ENCODE data around the gene MRPL22.
"Not testable (repeated sequence)": the region's sequence is repeated elsewhere in the genome, so short reads cannot be mapped to it uniquely, and the experiment has no call there.

The MRPL22 gene

DNA sequence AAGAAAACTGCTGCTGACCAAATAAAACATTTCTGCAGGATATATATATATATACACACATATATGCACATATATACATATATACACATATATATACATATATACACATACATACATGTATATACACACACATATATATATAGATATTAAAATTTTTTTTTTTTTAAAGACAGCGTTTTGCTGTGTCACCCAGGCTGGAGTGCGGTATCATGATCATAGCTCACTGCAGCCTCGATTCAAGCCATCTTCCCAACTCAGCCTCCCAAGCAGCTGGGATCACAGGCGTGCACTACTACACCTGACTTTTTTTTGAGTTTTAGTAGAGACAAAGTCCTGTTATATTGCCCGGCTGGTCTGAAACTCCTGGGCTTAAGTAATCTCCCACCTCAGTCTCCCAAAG is 2.7 kb downstream of the MRPL22 start:
- DNase-seq = no peak

DNA sequence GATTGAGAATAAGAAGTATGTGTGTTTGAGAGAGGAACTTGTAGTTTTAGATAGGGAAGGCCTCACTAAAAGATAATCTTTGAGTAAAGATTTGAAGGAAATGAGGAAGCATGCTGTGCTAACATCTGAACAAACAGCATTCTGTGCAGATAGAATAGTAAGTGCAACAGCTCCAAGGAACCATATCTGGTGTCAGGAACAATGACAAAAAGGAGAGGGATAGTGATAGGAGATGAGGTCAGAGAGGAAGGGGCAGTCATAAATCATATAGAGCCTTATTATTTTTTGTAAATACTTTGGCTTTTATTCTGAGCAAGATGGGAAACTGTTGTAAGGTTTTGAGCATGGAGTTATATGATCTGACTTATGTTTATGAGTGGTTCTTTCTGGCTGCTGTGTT is 3.8 kb downstream of the MRPL22 start:
- DNase-seq = peak in 1 of 4 experiments; percentile 22

DNA sequence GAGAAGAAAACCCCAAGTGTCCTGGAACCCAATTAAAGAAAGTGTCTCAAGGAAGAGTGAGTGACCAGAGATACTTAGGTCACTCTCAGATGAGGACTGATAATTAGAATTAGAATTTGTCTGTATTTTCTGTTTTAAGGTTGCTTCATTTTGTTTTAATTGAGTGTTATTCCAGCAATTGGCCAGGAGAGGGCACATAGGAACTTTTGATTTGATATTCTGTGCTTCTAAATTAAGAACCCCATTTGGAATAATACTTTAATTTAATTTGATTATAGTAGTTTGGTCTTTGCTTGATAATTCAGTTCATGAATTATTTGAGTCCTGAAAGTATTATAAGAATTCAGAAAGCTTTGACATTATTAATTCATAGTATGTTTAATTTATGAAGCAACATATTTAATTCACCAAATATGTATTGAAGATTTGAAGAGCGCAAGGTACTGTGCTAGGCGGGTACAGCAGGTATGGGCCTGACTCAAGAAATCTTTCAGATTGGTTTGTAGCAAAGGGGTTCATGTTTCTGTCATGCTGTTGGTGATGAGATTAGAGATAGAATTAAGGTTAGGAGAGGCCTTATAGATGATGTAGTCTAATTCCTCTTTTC is 4.9 kb downstream of the MRPL22 start:
- DNase-seq = peak in 3 of 4 experiments; percentile 10 to 45 (median 21)

DNA sequence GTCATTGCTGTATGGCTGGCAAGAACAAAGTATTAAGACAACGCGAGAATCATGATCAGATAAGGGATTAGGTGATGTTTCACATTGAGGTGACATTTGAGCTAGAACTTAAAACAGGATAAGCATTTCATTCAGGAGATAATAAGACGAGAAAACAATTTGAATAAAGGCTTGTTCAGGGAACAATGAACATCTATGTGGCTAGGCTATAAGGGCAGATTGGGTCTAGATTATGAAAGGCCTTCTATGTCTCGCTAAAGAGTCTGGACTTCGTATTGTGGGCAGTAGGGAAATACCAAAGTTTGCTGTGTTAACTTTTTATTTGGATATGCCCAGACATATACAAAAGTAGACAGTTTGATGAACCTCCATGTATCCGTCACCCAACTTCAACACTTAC is 6.9 kb downstream of the MRPL22 start:
- no peak for DNase-seq

DNA sequence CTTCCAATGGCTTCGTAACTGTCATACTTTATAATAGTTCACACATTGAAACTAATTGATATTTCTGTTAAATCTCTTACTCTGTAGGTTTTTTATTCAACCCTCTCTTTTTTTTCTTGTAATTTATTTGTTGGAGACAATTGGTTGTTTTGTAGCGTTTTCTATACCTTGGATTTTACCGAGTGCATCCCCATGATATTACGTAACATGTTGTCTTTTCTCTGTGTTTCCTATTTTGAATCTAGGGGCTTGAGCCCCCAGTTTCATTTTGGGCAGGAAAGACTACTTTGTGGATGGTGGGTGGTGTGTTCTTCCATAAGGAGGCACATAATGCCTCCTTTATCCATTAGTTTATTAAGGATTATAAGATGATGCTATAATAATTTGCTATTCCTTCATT is 7.4 kb downstream of the MRPL22 start:
- no peak for DNase-seq

DNA sequence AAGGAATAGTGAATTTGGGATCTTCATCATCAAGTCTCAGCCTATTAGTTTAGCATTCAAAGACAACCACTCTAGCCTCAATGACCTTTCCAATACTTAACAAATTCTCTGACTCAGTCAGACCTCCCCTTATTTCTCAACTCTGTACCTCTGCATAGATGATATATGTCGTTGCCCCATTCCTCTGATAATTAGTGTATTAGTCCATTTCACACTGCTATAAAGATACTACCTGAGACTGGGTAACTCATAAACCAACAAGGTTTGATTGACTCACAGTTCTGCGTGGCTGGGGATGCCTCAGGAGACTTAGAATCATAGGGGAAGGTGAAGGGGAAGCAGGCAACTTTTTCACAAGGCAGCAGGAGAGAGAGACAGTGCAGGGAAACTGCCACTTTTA is 8.9 kb downstream of the MRPL22 start:
- DNase-seq = no peak

DNA sequence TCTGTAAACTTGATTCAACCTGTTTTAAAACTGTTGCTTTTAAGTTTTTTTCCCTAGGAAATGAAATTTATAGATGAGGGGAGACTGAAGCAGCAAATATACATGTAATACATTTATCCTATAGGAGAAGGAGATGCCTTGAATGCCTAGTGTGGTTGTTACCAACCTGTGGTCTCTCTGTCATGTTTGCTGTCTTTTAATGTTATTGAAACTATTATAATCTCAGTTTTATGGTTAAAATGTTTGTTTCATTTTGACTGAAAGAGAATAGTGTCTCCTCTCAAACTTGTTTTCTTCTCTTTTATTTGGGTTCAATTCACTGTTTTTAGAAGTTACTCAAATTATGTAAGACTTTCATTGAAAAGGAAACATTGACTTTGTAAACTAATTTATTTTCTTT is 15.8 kb downstream of the MRPL22 start:
- DNase-seq = no peak

DNA sequence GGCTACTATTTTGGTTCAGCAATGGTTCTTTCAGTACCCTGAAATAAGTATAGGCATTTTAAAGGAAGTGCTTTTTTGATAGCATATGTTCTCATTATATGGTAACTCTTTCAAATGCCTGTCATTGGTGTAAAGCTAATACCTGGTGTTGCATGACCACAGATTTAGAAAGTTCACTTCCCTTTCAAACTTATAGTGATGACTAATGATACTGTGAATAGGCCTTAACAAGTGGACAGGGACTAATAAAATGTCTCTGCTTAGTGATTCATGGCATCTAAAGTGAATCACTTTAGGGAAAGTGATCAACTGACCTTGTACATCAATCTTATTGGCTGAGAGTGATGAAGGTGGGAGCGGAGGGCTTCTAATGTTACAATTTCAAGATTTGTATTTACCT is 21.6 kb downstream of the MRPL22 start:
- peak in 1 of 4 experiments; percentile 13 for DNase-seq

DNA sequence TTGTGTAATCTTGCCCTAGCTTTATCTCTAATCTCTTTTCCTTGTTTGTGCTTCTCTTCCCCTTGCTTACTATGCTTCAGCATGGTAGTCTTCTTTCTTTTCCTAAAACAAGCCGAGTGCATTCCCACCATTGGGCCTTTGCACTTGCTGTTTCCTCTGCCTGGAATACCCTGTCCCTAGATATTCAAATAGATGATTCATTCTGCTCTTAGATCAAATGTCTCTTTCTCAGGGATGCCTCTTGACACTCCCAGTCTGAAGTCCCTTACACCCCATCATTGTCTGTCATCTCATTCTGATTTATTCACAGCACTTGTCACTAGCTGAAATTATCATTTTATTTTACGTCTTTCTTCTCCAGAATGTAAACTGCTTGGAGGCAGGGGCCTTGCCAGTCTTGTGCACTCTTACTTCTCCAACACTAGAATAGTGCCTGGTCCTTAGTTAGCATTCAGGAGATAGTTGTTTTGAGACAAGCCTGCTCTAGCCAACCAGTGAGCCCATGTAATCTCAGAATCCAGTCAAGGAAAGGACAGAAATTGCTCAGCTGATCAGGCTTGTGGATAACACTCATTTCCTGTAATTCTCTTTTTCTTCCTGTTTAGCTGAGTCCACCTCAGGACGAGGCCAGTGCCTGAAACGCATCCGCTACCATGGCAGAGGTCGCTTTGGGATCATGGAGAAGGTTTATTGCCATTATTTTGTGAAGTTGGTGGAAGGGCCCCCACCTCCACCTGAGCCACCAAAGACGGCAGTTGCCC is 25.4 kb downstream of the MRPL22 start:
- DNase-seq = peak in 1 of 4 experiments; percentile 8

DNA sequence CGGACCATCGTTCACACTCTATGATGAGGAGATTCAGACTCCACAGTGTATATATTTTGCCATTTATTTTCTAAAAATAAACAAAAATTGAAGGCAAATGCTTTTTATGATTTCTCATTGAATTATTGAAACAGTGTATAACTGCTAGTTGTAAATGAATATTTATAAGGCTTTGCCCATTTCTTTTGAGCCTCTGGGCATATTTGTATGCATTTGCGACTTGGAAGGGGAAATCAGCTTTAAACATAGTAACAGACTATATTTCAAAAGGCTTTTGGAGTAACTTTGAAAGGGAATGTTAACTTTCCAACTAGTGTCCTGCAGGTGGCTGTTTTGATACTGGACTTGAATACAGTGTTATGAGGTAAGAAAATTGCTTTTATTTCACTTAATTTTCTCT is 26.0 kb downstream of the MRPL22 start:
- DNase-seq = no peak

DNA sequence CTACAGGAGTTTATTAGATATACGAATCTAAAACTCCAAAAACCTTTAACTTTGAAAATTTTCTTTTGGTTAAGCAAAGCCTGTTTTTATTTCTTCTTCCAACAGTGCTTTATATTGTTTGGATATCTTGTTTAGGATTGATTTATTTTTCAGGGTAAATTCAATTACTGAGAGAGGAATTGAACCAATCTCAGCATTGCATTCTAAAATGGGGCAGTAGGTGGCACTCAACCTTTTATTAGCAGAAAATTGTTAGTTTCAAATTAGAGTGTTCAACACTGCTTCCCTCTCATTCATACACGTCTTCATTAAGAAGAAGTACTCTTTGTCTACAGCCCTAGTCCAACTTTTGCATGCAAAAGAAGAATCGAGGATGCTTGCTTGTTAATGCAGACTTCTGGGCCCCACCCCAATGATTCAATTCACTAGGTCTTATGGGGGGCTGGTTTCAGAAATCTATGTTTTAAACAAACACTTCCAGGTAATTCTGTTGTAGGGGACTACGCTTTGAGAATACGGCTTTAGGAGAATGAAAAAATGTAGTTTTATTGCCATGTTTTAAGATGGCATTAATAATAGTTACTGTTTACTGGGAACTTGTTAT is 26.6 kb downstream of the MRPL22 start:
- DNase-seq = peak; percentile 6 to 40 (median 18)

DNA sequence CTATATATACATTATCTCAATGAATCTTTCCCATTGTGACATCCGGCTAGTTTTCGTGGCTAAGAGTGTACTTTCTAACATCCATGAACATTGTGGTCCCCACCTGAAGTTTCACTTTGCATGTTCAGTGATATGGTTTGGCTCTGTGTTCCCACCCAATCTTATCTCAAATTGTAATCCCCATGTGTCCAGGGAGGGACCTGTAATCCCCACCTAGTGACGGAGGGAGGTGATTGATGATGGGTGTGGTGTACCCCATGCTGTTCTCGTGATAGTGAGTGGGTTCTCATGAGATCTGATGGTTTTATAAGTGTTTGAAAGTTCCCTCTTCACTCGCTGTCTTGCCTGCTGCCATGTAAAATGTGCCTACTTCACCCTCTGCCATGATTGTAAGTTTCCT is 28.1 kb downstream of the MRPL22 start:
- no peak for DNase-seq

DNA sequence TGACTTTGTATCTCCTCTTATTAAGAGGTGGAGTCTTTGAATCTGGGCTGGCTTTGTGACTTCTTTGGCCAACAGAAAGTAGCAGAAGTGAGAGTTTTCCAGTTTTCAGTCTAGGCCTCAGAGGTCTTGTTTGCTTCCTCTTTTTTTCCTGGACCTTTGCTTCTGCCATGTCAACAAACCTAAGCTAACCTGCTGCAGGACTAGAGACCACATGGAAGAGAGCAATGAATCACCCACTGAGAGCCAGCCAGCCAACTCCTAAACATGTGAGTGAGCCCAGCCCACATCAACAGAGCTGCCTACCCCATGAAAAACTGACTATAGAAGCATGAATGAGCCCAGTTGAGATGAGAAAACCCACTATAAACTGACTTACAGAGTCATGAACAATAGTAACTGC is 29.9 kb downstream of the MRPL22 start:
- peak; percentile 7 to 48 (median 26) for DNase-seq

DNA sequence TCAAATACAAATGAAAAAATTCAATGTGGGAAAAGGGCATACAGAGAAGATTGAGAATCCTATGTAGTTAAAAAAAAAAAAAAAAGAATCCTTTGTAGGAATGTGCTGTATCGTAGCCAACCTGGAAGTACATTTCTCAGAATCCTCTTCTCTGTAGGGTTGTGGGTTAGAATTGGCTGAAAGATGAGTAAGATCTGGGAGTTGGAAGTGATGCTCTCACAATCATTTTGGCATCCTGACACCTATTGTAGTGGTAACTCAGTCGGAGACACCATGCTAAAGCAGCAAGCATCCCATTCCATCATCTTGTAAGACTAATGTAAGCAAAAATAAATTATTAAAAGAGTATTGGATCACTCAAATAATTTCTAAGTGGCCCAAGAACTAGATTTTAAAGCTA is 30.6 kb downstream of the MRPL22 start:
- no peak for DNase-seq

DNA sequence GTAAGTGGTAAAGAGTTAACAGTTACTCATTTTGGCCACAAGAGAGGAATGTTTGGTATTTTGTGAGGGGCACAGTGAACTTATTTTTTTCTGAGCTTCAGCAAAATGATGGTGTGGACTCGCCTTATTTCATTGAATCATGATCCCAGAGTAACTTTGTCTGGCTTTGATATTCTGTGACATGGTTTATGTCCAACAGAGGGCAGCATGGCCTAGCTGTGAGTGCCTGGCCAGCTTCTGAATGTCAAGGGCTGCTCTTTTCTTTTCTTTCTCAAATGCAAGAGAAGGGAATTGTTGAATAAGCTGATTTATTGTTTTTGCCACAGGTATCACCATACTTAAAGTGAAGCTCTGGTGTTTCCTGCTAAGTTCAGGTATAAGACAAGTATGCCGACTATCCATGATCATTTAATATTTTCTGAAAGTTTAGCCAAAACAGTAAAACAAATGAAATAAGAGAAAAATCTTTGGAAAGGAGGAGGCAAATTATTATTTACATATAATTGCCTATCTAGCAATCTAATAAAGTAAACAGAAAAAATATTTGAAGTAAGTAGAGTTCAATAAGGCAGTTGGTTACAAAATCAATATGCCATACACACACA is 31.7 kb downstream of the MRPL22 start:
- DNase-seq = peak; percentile 10 to 30 (median 17)

DNA sequence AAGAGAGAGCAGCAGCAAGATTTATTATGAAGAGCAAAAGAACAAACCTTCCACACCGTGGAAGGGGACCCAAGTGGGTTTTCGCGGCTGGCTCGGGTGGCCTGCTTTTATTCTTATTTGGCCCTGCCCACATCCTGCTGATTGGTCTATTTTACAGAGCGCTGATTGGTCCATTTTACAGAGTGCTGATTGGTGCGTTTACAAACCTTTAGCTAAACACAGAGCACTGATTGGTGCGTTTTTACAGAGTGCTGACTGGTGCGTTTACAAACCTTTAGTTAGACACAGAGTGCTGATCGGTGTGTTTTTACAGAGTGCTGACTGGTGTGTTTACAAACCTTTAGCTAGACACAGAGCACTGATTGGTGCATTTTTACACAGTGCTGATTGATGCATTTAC is 35.2 kb downstream of the MRPL22 start:
- not testable (repeated sequence) for DNase-seq

DNA sequence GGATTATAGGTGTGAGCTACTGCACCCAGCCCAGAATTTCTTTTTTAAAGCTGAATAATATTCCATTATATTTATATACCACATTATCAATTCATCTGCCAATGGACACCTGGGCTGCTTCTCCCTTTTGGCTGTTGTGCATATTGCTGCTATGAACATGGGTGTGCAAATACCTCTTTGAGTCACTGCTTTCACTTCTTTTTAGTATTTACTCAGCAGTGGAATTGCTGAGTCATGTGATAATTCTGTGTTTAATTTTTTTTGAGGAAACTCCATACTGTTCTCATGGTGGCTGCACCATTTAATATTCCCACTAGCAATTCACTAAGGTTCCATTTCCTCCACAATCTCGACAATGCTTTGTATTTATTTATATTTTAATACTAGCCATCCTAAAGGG is 36.5 kb downstream of the MRPL22 start:
- peak in 2 of 4 experiments; percentile 14 to 17 for DNase-seq

DNA sequence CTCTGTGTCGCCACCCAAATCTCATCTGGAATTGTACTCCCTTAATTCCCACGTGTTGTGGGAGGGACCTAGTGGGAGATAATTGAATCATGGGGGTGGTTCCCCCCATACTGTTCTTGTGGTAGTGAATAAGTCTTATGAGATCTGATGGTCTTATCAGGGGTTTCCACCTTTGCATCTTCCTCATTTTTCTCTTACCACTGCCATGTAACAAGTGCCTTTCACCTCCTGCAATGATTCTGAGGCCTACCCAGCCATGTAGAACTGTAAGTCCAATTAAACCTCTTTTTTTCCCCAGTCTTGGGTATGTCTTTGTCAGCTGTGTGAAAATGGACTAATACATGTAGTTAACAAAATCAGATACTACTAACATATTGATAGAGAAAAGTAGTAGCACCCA is 37.4 kb downstream of the MRPL22 start:
- not testable (repeated sequence) for DNase-seq

DNA sequence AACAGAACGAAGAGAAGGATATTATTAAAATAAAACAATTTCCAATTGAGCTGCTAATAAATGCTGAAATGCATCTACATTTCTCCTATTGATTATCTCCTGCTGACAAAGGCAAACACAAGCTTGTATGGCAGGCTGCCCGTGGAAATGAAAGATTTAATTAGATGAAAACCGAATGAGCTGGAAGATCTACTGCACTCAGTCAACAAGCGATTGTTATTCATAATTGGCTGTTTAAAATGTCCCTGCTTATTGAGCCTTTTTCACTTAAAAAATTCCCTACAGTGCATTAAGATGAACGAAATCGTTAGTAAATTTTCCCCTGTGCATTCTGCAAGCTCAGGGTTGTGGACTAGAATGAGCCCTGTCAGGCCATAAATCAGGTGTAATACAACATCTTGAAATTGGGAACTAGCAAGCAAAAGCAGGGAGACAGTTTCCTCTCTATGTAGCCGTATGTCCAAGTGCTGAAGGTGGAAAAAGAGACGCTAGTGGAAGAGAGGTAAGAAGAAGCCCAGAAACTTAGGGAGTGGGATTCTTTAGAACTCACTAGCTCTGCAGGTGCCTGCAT is 44.2 kb downstream of the MRPL22 start:
- DNase-seq = no peak

DNA sequence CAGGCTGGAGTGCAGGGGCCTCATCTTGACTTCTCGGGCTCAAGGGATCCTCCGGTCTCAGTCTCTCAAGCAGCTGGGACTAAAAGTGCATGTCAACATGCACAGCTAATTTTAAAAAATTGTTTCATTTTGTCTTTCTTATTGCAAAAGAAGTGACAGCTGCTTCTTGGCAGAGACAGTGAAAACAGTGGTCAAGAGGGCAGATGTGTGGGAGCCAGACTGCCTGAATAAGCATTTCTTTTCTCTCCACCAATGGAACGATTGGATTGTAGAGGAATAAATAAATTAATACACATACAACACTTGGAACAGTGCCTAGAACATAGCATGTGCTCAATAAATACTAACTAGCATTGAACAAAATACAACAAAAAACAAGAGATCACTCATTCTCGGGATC is 45.3 kb downstream of the MRPL22 start:
- no peak for DNase-seq

DNA sequence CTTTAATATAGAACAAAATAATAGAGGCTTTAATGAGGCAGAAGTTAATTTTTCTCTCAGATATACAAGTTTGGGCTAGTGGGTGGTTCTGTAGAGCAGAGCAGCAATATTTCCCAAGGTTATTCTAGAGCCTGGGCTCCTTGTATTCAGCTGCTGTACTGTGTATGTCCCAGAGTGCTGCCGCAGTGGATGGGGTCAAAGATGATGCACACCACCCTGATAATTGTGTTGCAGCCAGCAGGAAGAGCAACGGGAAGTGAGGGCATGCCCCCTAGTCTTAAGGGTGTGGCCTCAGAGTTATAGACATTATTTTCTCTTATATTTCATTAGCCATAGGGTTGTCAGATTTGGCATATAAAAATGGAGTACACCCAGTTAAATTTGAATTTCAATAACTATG is 48.8 kb downstream of the MRPL22 start:
- DNase-seq = no peak

DNA sequence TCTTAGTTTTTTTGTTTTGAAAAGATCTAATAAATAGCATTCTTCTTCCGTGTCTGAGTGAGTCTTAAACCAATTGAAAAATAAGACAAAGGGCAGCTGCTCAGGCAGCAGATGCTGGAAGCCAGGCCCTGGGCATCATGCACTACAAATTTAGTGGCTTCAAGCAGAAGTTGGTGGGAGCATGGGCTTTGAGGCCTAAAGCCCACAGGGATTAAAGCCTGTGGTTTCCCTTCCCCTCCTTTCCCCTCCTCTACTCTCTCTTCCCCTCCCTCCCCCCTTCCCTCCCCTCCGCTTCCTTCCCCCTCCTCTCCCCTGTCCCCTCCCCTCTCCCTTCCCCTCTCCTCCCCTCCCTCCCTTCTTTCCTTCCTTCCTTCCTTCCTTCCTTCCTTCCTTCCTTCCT is 52.6 kb downstream of the MRPL22 start:
- no peak for DNase-seq

DNA sequence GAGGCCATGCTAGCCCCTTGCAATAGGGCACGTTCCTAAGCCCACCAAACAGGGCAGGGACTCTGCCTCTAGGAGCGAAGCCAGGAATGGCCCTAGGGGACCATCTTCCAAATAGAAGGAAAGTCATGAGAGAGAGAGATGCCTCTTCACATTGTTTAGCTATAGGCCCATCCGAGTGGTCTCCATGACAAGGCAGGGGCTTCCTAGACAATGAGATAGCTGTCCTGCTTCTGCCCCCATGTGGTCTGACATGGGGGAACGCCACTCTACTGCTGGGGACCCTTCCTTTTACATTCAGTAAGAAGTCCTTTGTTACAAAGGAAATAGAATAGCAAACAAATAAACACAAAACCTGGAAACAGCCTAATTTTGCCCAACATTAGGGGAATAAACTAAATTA is 54.8 kb downstream of the MRPL22 start:
- no peak for DNase-seq

Data from suppressor macrophage (primary cell).